Ovary (tissue), 9 donors: ENCODE data around the gene RBM8A. TPM values are rescaled to one million over a fixed set of nuclear protein-coding genes. Genes with fewer than 3 reads are reported as not detected.

Experiments used
- DNase-seq, 5 donors: peaks; one replicate each; pipeline ENCODE4 v3.0.0-alpha.2; 2019 to 2020
- H3K27ac ChIP-seq, 2 donors: fragments of 200-600 bp; one replicate each; pipeline versions ENCODE4 v1.5.1 to v1.8.0; 2019 to 2022
- H3K27me3 ChIP-seq: fragments of 200-600 bp; one replicate; pipeline ENCODE4 v1.8.0; 2022
- H3K36me3 ChIP-seq: fragments of 200-600 bp; sonication (generic); one replicate; pipeline ENCODE4 v1.5.1; 2019
- H3K4me1 ChIP-seq: one replicate; pipeline ENCODE4 v1.8.1; 2013; ENCODE audit warnings: mild to moderate bottlenecking, moderate library complexity; ENCODE audit not compliant: insufficient read depth
- H3K4me3 ChIP-seq: fragments of 200-600 bp; sonication (generic); one replicate; pipeline ENCODE4 v1.5.1; 2017
- H3K9me3 ChIP-seq, 2 donors: fragments of 200-600 bp in 1 of 2; sonication (generic) in 1 of 2; one replicate each; pipeline versions ENCODE4 v1.5.1 to v1.8.1; 2013 to 2019; ENCODE audit warnings: mild to moderate bottlenecking in 1 of 2, moderate library complexity in 1 of 2
- EP300 ChIP-seq: sonication (generic); formaldehyde crosslinking; IDR thresholded peaks from one replicate; pipeline ENCODE4 v1.6.1; 2017; ENCODE audit warnings: antibody characterized with exemption
- POLR2A ChIP-seq: fragments of 450-650 bp; IDR thresholded peaks from one replicate; pipeline ENCODE4 v1.6.1; 2017; ENCODE audit warnings: antibody characterized with exemption, mild to moderate bottlenecking, moderate library complexity
- WGBS, 3 donors: extraction: QIAGEN DNeasy Blood & Tissue Kit in 1 of 3; methylation state at CpG; one replicate each; pipeline versions ENCODE4 v1.1.5 to v1.1.7; 2013 to 2017; 5-methylcytosine and 5-hydroxymethylcytosine counted together
- intact Hi-C, 4 donors: fragments of 100-400 bp; cut with DNase I; formaldehyde crosslinking; loops; one replicate each; pipeline versions ENCODE4 v1.11.0 to v1.15.1; 2022 to 2023
- polyA plus RNA-seq, 2 donors: library from polyadenylated mRNA; stranded (reverse); fragments of 200-250 nt in 1 of 2; fragments of 350-450 nt in 1 of 2; fragmentation: Illumina TruSeq in 1 of 2; extraction: RNeasy Lipid Tissue Mini Kit (QIAGEN cat#74804) in 1 of 2; gene quantifications; one replicate each; pipeline ENCODE4 v1.2.3, GENCODE V29; 2013 to 2014
- total RNA-seq, 7 donors: library from RNA; depleted of rRNA in 2 of 7; stranded (reverse); fragments of >200 nt in 2 of 7; fragmentation: NEBNext Ultra II Directional in 3 of 7; extraction: Animal tissue kit (Norgen Biotek cat#: 25700) in 3 of 7; gene quantifications; one replicate each; pipeline versions ENCODE4 v1.1.0 to v1.2.4, GENCODE V29; 2016 to 2023
- TF ChIP-seq, protein P1 (sequence below), 3 donors: fragments of 450-650 bp in 2 of 3; fragments of 200-600 bp in 1 of 3; IDR thresholded peaks; one replicate each; pipeline versions ENCODE4 v1.5.1 to v1.8.0; 2016 to 2022; ENCODE audit warnings: antibody characterized with exemption in 3 of 3, mild to moderate bottlenecking in 1 of 3
- donor health status: DM: no; HTN: no; CAD: no; lungs with moderate emphysema.
- donor health status: DM: no; HTN: no; CAD: no.
- donor health status: Bipolar disorder and iron deficiency.
- donor health status: DM: yes; HTN: yes; CAD: no.
- donor health status: DM: no; HTN: no; CAD: no.
- donor health status: DM: yes; HTN: yes; CAD: no.

Gene RBM8A
- total and polyA plus RNA-seq, 9 donors, result 84.4 to 127 (median 107) TPM

DNA sequence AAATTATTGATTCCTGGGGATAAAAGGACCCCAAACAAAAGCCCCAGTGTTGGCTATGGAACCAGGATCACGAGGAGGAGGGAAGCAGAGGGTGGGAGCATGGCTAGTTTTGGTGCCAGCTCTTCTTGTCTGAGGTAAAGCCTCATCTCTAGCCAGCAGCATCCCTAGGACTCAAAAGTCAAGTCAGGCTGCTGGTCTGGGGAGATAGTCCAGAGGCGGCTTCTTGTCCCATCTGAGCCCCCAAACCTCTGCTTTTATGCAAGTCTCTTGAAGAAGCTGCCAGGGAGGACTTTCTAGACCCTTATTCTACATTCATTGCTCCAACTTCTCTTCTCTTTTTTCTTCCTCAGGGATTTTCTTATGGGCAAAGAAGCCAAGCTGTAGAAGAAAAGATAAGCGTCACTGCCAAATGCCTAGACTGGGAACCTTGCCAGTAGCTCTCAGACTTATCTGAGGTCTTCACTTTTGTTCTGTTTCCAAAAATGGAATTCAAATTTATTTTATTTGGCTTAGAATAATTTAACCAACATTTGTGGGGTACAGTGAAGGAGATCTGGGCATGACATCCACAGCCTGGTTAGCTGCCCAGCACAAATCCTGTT lies 34.7 kb downstream of the RBM8A start:
- Histone ChIP-seq H3K4me3 (no peak overlapping the region), H3K27ac (peak overlapping the region; percentile 78 to 82), H3K36me3 (no peaks in the 10 kb centered on the region), H3K9me3 (no peaks in the 10 kb centered on the region), H3K4me1 (peaks cover 8% of the 10 kb centered on the region), H3K27me3 (no peaks in the 10 kb centered on the region)
- WGBS, 3 donors, result 24 to 28% (median 27%) methylated on average over 3 of the region's 3 CpGs
- intact Hi-C loops, result loop anchor here in 1 of 4 donors (10.0 kb wide), 1 partner anchor 112 kb away; no protein-coding TSS in a partner anchor
- peak in 3 of 5 donors; percentile 47 to 59 (median 53) for DNase-seq
- TF ChIP-seq, protein P1, sequence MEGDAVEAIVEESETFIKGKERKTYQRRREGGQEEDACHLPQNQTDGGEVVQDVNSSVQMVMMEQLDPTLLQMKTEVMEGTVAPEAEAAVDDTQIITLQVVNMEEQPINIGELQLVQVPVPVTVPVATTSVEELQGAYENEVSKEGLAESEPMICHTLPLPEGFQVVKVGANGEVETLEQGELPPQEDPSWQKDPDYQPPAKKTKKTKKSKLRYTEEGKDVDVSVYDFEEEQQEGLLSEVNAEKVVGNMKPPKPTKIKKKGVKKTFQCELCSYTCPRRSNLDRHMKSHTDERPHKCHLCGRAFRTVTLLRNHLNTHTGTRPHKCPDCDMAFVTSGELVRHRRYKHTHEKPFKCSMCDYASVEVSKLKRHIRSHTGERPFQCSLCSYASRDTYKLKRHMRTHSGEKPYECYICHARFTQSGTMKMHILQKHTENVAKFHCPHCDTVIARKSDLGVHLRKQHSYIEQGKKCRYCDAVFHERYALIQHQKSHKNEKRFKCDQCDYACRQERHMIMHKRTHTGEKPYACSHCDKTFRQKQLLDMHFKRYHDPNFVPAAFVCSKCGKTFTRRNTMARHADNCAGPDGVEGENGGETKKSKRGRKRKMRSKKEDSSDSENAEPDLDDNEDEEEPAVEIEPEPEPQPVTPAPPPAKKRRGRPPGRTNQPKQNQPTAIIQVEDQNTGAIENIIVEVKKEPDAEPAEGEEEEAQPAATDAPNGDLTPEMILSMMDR (IDR thresholded peaks at IDR 0.05), result no peak
- TF ChIP-seq EP300, result no peak

DNA sequence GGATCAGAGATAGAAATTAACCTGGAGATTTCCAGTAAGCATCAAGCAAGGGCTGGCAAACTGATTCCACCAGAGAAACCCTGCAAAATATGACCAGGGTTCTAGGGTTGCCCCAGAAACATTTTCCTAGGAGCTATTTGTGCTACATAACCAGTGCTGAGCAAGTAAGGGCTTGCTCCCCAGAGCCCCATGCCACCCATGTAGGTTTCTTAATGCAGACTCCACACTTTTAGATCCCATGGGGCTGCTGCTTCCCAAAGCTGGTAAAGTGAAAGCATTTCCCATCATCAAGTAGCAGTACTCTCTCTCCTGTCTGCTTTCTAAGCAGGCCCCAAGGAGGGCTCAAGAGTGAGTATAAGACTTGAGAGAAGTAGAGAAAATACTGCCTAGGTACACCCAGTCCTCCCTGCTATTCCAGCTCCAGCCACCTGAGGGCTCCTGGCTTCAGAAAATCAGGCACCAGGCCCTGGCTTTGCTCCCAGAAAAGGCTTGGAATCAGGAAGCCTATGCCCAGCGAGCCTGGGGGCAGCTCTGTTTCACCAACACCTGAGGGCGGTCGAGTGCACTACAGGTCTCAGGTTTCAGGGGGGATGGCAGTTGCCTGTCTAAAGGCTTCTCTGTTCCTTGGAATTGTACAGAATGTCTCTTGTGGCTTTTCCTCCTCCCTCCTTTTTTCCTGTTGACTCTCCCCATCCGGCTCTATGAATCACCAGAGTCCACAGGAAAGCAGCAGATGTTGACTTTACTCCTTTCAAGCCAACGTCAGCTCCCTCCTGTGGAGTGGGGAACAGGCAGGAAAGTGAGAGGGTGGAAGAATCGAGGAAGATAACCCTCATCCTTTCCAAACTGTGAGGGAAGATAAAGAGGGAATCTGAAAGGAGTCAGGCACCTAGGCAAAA lies 35.4 kb downstream of the RBM8A start:
- WGBS, 3 donors, result 1 to 4% (median 2%) methylated on average over 6 of the region's 6 CpGs
- Histone ChIP-seq H3K9me3 (no peaks in the 10 kb centered on the region), H3K27me3 (no peaks in the 10 kb centered on the region), H3K27ac (peak overlapping the region; percentile 78 to 82), H3K36me3 (no peaks in the 10 kb centered on the region), H3K4me1 (peaks cover 8% of the 10 kb centered on the region), H3K4me3 (no peak overlapping the region)
- intact Hi-C loops, result loop anchor here in 1 of 4 donors (10.0 kb wide), 1 partner anchor 113 kb away; no protein-coding TSS in a partner anchor
- peak; percentile 95 to 97 (median 96) for DNase-seq
- TF ChIP-seq POLR2A (peak; percentile 9), EP300 (no peak)
- TF ChIP-seq, protein P1 (IDR thresholded peaks at IDR 0.05), result peak; percentile 92 to 98 (median 94)

- Histone ChIP-seq H3K4me1 (peaks cover 8% of the 10 kb centered on the region), H3K4me3 (no peak overlapping the region), H3K27me3 (no peaks in the 10 kb centered on the region), H3K9me3 (no peaks in the 10 kb centered on the region), H3K27ac (peak overlapping the region; percentile 78 to 82), H3K36me3 (no peaks in the 10 kb centered on the region)
- intact Hi-C loops, result loop anchor here in 1 of 4 donors (10.0 kb wide), 1 partner anchor 114 kb away; no protein-coding TSS in a partner anchor
- no peak for TF ChIP-seq EP300
- TF ChIP-seq POLR2A, result no peak
- TF ChIP-seq, protein P1 (IDR thresholded peaks at IDR 0.05), result no peak
- 27 to 55% (median 35%) methylated on average over 1 of the region's 1 CpG for WGBS, 3 donors
- no peak for DNase-seq
Measured at GRCh38 chr1:145891143-145891542, 36.1 kb downstream of the RBM8A start.

DNA sequence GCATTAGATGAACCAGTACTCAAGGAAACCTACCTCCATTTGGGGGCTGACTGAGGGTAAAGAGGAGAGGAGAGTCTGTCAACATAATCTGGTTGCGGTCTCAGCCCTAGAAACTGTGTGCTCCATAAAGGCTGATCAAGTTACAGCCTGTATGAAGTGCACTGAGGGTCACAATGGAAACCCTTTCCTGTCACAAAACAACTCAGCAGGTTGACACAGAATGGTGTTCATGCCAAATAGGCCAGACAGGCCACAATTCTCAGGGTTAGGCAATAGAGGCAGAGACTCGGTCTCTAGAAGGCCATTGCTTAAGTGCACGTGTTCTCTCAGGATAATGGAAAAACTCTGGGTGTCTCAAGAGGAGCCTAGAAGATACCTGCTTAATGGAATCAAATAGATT lies 37.6 kb downstream of the RBM8A start:
- intact Hi-C loops, result loop anchor here in 1 of 4 donors (10.0 kb wide), 1 partner anchor 115 kb away; no protein-coding TSS in a partner anchor
- H3K9me3 ChIP-seq, result no peaks in the 10 kb centered on the region
- WGBS, 3 donors, result 90 to 92% (median 90%) methylated on average over 3 of the region's 3 CpGs
- H3K27ac ChIP-seq, result no peak overlapping the region
- no peaks in the 10 kb centered on the region for H3K27me3 ChIP-seq
- H3K4me3 ChIP-seq, result no peak overlapping the region
- no peaks in the 10 kb centered on the region for H3K36me3 ChIP-seq
- no peak for DNase-seq
- H3K4me1 ChIP-seq, result peaks cover 8% of the 10 kb centered on the region
- TF ChIP-seq EP300, result no peak
- TF ChIP-seq POLR2A, result no peak
- TF ChIP-seq, protein P1 (IDR thresholded peaks at IDR 0.05), result no peak
